Liver (tissue), 9 donors: ENCODE data around the gene CASZ1. TPM values are rescaled to one million over a fixed set of nuclear protein-coding genes. Genes with fewer than 3 reads are reported as not detected.

ENCODE experiments used
- DNase-seq: peaks from one replicate; pipeline ENCODE4 v3.0.0-alpha.2; 2017; ENCODE audit warnings: low spot score
- H3K27ac ChIP-seq, 2 donors: one replicate each; pipeline ENCODE4 v1.7.0; 2013; ENCODE audit warnings: inconsistent platforms in 2 of 2, low read length in 2 of 2, control low read depth in 1 of 2, low read depth in 1 of 2, mild to moderate bottlenecking in 1 of 2
- H3K27me3 ChIP-seq, 4 donors: one replicate each; pipeline versions ENCODE4 v1.6.1 to v1.7.0; 2013; ENCODE audit warnings: low read length in 3 of 4, inconsistent platforms in 1 of 4, mild to moderate bottlenecking in 1 of 4, moderate library complexity in 1 of 4; ENCODE audit not compliant: control insufficient read depth in 4 of 4, insufficient read depth in 4 of 4
- H3K36me3 ChIP-seq, 4 donors: one replicate each; pipeline versions ENCODE4 v1.6.1 to v1.7.0; 2013; ENCODE audit warnings: low read length in 3 of 4, mild to moderate bottlenecking in 3 of 4, low read depth in 1 of 4, moderate library complexity in 1 of 4; ENCODE audit not compliant: control insufficient read depth in 4 of 4, insufficient read depth in 3 of 4
- H3K4me1 ChIP-seq, 4 donors: one replicate each; pipeline versions ENCODE4 v1.6.1 to v1.7.0; 2013; ENCODE audit warnings: low read length in 3 of 4, mild to moderate bottlenecking in 3 of 4, moderate library complexity in 1 of 4; ENCODE audit not compliant: control insufficient read depth in 4 of 4, insufficient read depth in 4 of 4
- H3K4me3 ChIP-seq, 3 donors: one replicate each; pipeline versions ENCODE4 v1.6.1 to v1.7.0; 2013; ENCODE audit warnings: low read length in 3 of 3, control low read depth in 1 of 3, low read depth in 1 of 3, mild to moderate bottlenecking in 1 of 3
- H3K9ac ChIP-seq, 2 donors: one replicate each; pipeline ENCODE4 v1.7.0; 2013; ENCODE audit warnings: low read length in 2 of 2, mild to moderate bottlenecking in 2 of 2, moderate library complexity in 2 of 2, control low read depth in 1 of 2, low read depth in 1 of 2
- H3K9me3 ChIP-seq, 4 donors: one replicate each; pipeline versions ENCODE4 v1.6.1 to v1.7.0; 2013; ENCODE audit warnings: low read length in 3 of 4; ENCODE audit not compliant: control insufficient read depth in 4 of 4
- EGR1 ChIP-seq, 2 donors: IDR thresholded peaks; 2 replicates each; pipeline ENCODE4 v1.6.1; 2016 to 2018; ENCODE audit warnings: antibody characterized with exemption in 2 of 2, low read depth in 2 of 2
- FOXA1 ChIP-seq: IDR thresholded peaks from 2 replicates; pipeline ENCODE4 v1.6.1; 2016; ENCODE audit warnings: antibody characterized with exemption
- FOXA2 ChIP-seq: IDR thresholded peaks from 2 replicates; pipeline ENCODE4 v1.6.1; 2016; ENCODE audit warnings: antibody characterized with exemption
- GABPA ChIP-seq, 2 donors: IDR thresholded peaks in 1 of 2; conservative IDR thresholded peaks in 1 of 2; 2 replicates each; pipeline ENCODE4 v1.6.1; 2016; ENCODE audit warnings: antibody characterized with exemption in 2 of 2, mild to moderate bottlenecking in 1 of 2, moderate library complexity in 1 of 2
- HNF4A ChIP-seq, 2 donors: conservative IDR thresholded peaks; 2 replicates each; pipeline ENCODE4 v1.6.1; 2016; ENCODE audit warnings: antibody characterized with exemption in 2 of 2, mild to moderate bottlenecking in 2 of 2
- HNF4G ChIP-seq: IDR thresholded peaks from 2 replicates; pipeline ENCODE4 v1.6.1; 2016; ENCODE audit warnings: antibody characterized with exemption
- NR2F2 ChIP-seq: IDR thresholded peaks from 2 replicates; pipeline ENCODE4 v1.6.1; 2016; ENCODE audit warnings: antibody characterized with exemption
- RAD21 ChIP-seq, 2 donors: IDR thresholded peaks; 2 replicates each; pipeline ENCODE4 v1.6.1; 2016; ENCODE audit warnings: antibody characterized with exemption in 2 of 2, mild to moderate bottlenecking in 2 of 2
- RXRA ChIP-seq, 2 donors: IDR thresholded peaks; 2 replicates each; pipeline ENCODE4 v1.6.1; 2017 to 2018; ENCODE audit warnings: antibody characterized with exemption in 2 of 2, mild to moderate bottlenecking in 1 of 2
- SP1 ChIP-seq: IDR thresholded peaks from 2 replicates; pipeline ENCODE4 v1.6.1; 2018; ENCODE audit warnings: antibody characterized with exemption, mild to moderate bottlenecking
- TAF1 ChIP-seq: conservative IDR thresholded peaks from 2 replicates; pipeline ENCODE4 v1.6.1; 2016; ENCODE audit warnings: antibody characterized with exemption, mild to moderate bottlenecking
- YY1 ChIP-seq: IDR thresholded peaks from 2 replicates; pipeline ENCODE4 v1.6.1; 2016; ENCODE audit warnings: antibody characterized with exemption, mild to moderate bottlenecking
- WGBS: extraction: QIAGEN DNeasy Blood & Tissue Kit; methylation state at CpG from one replicate; pipeline ENCODE4 v1.1.7; 2013; 5-methylcytosine and 5-hydroxymethylcytosine counted together
- polyA plus RNA-seq, 2 donors: library from polyadenylated mRNA; stranded (reverse) in 1 of 2; unstranded in 1 of 2; fragments of 200-250 nt in 1 of 2; fragments of >200 nt in 1 of 2; fragmentation: Nextera tagmentation in 1 of 2; extraction: Ambion mirVana in 1 of 2; gene quantifications; one replicate each; pipeline versions ENCODE4 v1.2.1 to v1.2.3, GENCODE V29; 2013 to 2015
- total RNA-seq, 2 donors: library from RNA; depleted of rRNA; stranded (reverse); fragments of >200 nt; gene quantifications; one replicate each; pipeline ENCODE4 v1.2.3, GENCODE V29; 2014
- TF ChIP-seq, protein P1 (sequence below): IDR thresholded peaks from 2 replicates; pipeline ENCODE4 v1.6.1; 2016; ENCODE audit warnings: antibody characterized with exemption
- TF ChIP-seq, protein P2 (sequence below): IDR thresholded peaks from 2 replicates; pipeline ENCODE4 v1.6.1; 2016; ENCODE audit warnings: antibody characterized with exemption, mild to moderate bottlenecking
- TF ChIP-seq, protein P3 (sequence below): IDR thresholded peaks from 2 replicates; pipeline ENCODE4 v1.6.1; 2016; ENCODE audit warnings: antibody characterized with exemption
- TF ChIP-seq, protein P4 (sequence below): IDR thresholded peaks from 2 replicates; pipeline ENCODE4 v1.6.1; 2016; ENCODE audit warnings: antibody characterized with exemption
- TF ChIP-seq, protein P5 (sequence below): fragments of 150-350 bp; IDR thresholded peaks from 2 replicates; pipeline ENCODE4 v1.5.1; 2017; ENCODE audit warnings: improper control_type of control experiment, low read depth, low read length; ENCODE audit not compliant: missing input control
- donor health status: healthy.
- donor health status: healthy.
- donor health status: healthy.
- donor health status: healthy.
- donor health status: healthy.

The CASZ1 gene
- total and polyA plus RNA-seq, 4 donors: 1.0 to 3.5 (median 1.9) TPM

DNA sequence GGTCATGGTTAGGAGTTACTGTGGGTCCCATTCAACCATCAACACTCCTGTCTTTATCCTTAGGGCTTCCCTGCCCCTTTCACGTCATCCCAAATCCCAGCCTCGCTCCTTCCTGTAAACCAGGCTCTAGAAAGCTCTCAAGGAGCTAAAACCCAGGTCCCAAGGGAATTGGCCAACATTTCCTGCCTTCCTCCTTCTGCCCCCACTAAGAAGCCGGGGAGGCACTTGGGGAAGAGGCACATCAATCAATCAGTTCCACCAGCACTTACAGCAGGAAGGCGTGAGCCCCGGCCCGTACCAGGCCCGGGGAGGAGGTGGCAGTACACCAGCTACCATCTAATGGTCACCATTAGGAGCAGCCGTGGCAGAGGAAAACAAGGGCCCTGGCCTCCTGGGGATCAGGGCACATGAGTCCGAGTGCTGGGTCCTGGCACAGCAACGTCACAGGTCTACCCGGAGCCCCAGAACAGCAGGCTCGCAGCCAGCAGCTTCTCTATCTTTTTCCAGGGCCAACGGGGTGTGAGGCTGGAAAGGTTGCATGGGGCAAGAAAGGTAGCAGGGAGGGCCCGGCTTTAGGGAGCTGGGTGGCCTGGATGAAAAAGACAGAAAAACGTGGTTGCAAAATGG, 108.6 kb downstream of the CASZ1 start (continued):
- no peak for TF ChIP-seq NR2F2

DNA sequence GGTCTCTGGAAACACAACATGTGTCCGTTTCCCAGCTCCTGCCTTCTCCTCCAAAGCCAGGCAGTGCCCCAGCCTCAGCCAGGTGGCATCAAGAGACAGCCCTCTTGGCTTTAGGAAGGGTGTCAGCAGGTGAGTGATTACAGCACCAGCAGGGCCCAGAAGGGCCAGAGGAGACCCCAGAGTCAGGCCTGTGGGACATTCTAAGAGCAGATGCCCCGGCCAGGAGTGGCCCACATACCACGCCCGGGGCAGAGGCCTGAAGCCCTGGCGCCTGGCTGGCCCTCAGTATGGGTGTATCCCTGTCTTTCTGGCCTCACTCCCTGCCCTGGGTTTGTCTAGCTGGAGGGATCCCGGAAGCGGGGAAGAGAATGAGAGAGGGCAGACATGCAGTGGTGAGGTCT, 109.2 kb downstream of the CASZ1 start:
- Histone ChIP-seq H3K4me3 (no peak overlapping the region), H3K27me3 (no peaks in the 10 kb centered on the region), H3K9ac (no peak overlapping the region), H3K9me3 (no peaks in the 10 kb centered on the region), H3K27ac (peak overlapping the region; percentile 33 to 51), H3K36me3 (no peaks in the 10 kb centered on the region), H3K4me1 (peaks cover 15 to 44% (median 30%) of the 10 kb centered on the region in 4 donors)
- no peak for DNase-seq
- TF ChIP-seq, protein P1, sequence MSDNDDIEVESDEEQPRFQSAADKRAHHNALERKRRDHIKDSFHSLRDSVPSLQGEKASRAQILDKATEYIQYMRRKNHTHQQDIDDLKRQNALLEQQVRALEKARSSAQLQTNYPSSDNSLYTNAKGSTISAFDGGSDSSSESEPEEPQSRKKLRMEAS: no peak
- TF ChIP-seq, protein P2, sequence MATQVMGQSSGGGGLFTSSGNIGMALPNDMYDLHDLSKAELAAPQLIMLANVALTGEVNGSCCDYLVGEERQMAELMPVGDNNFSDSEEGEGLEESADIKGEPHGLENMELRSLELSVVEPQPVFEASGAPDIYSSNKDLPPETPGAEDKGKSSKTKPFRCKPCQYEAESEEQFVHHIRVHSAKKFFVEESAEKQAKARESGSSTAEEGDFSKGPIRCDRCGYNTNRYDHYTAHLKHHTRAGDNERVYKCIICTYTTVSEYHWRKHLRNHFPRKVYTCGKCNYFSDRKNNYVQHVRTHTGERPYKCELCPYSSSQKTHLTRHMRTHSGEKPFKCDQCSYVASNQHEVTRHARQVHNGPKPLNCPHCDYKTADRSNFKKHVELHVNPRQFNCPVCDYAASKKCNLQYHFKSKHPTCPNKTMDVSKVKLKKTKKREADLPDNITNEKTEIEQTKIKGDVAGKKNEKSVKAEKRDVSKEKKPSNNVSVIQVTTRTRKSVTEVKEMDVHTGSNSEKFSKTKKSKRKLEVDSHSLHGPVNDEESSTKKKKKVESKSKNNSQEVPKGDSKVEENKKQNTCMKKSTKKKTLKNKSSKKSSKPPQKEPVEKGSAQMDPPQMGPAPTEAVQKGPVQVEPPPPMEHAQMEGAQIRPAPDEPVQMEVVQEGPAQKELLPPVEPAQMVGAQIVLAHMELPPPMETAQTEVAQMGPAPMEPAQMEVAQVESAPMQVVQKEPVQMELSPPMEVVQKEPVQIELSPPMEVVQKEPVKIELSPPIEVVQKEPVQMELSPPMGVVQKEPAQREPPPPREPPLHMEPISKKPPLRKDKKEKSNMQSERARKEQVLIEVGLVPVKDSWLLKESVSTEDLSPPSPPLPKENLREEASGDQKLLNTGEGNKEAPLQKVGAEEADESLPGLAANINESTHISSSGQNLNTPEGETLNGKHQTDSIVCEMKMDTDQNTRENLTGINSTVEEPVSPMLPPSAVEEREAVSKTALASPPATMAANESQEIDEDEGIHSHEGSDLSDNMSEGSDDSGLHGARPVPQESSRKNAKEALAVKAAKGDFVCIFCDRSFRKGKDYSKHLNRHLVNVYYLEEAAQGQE: no peak
- TF ChIP-seq YY1: no peak
- no peak for TF ChIP-seq FOXA1
- no peak for TF ChIP-seq HNF4A (conservative IDR thresholded peaks at IDR 0.05)
- TF ChIP-seq RAD21 (IDR thresholded peaks at IDR 0.05): no peak
- TF ChIP-seq, protein P3, sequence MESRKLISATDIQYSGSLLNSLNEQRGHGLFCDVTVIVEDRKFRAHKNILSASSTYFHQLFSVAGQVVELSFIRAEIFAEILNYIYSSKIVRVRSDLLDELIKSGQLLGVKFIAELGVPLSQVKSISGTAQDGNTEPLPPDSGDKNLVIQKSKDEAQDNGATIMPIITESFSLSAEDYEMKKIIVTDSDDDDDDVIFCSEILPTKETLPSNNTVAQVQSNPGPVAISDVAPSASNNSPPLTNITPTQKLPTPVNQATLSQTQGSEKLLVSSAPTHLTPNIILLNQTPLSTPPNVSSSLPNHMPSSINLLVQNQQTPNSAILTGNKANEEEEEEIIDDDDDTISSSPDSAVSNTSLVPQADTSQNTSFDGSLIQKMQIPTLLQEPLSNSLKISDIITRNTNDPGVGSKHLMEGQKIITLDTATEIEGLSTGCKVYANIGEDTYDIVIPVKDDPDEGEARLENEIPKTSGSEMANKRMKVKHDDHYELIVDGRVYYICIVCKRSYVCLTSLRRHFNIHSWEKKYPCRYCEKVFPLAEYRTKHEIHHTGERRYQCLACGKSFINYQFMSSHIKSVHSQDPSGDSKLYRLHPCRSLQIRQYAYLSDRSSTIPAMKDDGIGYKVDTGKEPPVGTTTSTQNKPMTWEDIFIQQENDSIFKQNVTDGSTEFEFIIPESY: no peak
- TF ChIP-seq GABPA (IDR thresholded peaks at IDR 0.05 in 1 of 2, conservative IDR thresholded peaks at IDR 0.05 in 1 of 2): no peak
- TF ChIP-seq NR2F2: no peak
- no peak for TF ChIP-seq FOXA2
- TF ChIP-seq, protein P4, sequence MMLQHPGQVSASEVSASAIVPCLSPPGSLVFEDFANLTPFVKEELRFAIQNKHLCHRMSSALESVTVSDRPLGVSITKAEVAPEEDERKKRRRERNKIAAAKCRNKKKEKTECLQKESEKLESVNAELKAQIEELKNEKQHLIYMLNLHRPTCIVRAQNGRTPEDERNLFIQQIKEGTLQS: no peak
- TF ChIP-seq EGR1 (IDR thresholded peaks at IDR 0.05; ENCODE audit: low read depth in 2 of 2): no peak
- TF ChIP-seq HNF4G: no peak
- TF ChIP-seq SP1: no peak
- no peak for TF ChIP-seq RXRA (IDR thresholded peaks at IDR 0.05)
- TF ChIP-seq, protein P5, sequence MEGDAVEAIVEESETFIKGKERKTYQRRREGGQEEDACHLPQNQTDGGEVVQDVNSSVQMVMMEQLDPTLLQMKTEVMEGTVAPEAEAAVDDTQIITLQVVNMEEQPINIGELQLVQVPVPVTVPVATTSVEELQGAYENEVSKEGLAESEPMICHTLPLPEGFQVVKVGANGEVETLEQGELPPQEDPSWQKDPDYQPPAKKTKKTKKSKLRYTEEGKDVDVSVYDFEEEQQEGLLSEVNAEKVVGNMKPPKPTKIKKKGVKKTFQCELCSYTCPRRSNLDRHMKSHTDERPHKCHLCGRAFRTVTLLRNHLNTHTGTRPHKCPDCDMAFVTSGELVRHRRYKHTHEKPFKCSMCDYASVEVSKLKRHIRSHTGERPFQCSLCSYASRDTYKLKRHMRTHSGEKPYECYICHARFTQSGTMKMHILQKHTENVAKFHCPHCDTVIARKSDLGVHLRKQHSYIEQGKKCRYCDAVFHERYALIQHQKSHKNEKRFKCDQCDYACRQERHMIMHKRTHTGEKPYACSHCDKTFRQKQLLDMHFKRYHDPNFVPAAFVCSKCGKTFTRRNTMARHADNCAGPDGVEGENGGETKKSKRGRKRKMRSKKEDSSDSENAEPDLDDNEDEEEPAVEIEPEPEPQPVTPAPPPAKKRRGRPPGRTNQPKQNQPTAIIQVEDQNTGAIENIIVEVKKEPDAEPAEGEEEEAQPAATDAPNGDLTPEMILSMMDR: no peak
- no peak for TF ChIP-seq TAF1
- WGBS: 56% methylated on average over 7 of the region's 7 CpGs
